ENCODE data around the gene MYL6. TPM values are rescaled to one million over a fixed set of nuclear protein-coding genes. Genes with fewer than 3 reads are reported as not detected.

Gene MYL6
- total and polyA plus RNA-seq, 2 donors (not counting 3 experiments of a cell fraction or from before 2014, with no cell fraction given) = 2,543 to 8,470 TPM

- TF ChIP-seq FOS (IDR thresholded peaks at IDR 0.05; ENCODE audit: borderline replicate concordance, insufficient read depth, low read length) = no peak
- peak; percentile 64 for TF ChIP-seq POLR2A (IDR thresholded peaks at IDR 0.05; ENCODE audit: low read depth, low read length)
- TF ChIP-seq MYC (IDR thresholded peaks at IDR 0.05; ENCODE audit: low read depth, low read length) = no peak
- peak; percentile 75 for TF ChIP-seq POLR2AphosphoS5 (IDR thresholded peaks at IDR 0.05; ENCODE audit: insufficient read depth, low read depth, low read length)
- no peak overlapping the region for H2AFZ ChIP-seq (ENCODE audit: low read depth, low read length)
- no peaks in the 10 kb centered on the region for H3K9me3 ChIP-seq (replicated peaks; ENCODE audit: control insufficient read depth, insufficient read depth, low read length)
- no peaks in the 10 kb centered on the region for H3K9me1 ChIP-seq (replicated peaks; ENCODE audit: control insufficient read depth, extremely low read depth, insufficient read depth, low read length)
- DNase-seq (ENCODE audit: low read depth, low spot score) (no peak), FAIRE-seq (no peak)
- no peak overlapping the region for H3K27ac ChIP-seq (ENCODE audit: insufficient read depth, low read depth, low read length)
- H3K36me3 ChIP-seq (ENCODE audit: control insufficient read depth in 2 of 2, extremely low read depth in 1 of 2, insufficient read depth in 2 of 2, low read length in 2 of 2) = peaks cover 21 to 43% of the 10 kb centered on the region in 2 experiments
- peaks cover 33% of the 10 kb centered on the region for H3K79me2 ChIP-seq (ENCODE audit: control insufficient read depth, insufficient read depth, low read length)
- no peak overlapping the region for H3K4me2 ChIP-seq (ENCODE audit: insufficient read depth, low read length)
- H3K27me3 ChIP-seq (ENCODE audit: control insufficient read depth in 2 of 2, insufficient read depth in 2 of 2, low read length in 2 of 2) = no peaks in the 10 kb centered on the region
- no peaks in the 10 kb centered on the region for H4K20me1 ChIP-seq (replicated peaks; ENCODE audit: control insufficient read depth, extremely low read depth, insufficient read depth, low read length)
- dilution Hi-C loops (cut with MboI; ENCODE audit: extremely low pct_ligation_motif_present, low sequenced_read_pairs) = no loop called here
- H3K4me1 ChIP-seq (ENCODE audit: control insufficient read depth, extremely low read depth, insufficient read depth, low read length) = peaks cover 17% of the 10 kb centered on the region
- intact Hi-C loops (cut with micrococcal nuclease) = no loop called here
- no peak overlapping the region for H3K4me3 ChIP-seq (replicated peaks in 1 of 3; ENCODE audit: insufficient read depth in 1 of 3, low read depth in 1 of 3, low read length in 3 of 3)
- H3K9ac ChIP-seq (replicated peaks; ENCODE audit: extremely low read depth, insufficient read depth, low read length) = no peak overlapping the region
- no TSS peak for BruUV-seq (replicated peaks)
- ChIA-PET POLR2A (interaction anchor here (0.6 to 3.9 kb wide), 12 partner anchors 9 to 425 kb away, joined by 3 to 23 read pairs (median 4); partner anchors contain the start of genes ESYT1, SMARCC2 and ZC3H10), CTCF (interaction anchor here (0.9 to 3.3 kb wide), 6 partner anchors 13 to 44 kb away, joined by 3 to 16 read pairs (median 10); partner anchors contain the start of genes ESYT1, SMARCC2 and ZC3H10)
Observed at GRCh38 chr12:56162468-56163290, 4.5 kb downstream of the MYL6 start.

- CTCF ChIA-PET = interaction anchor here (1.2 to 3.3 kb wide), 6 partner anchors 12 to 45 kb away, joined by 3 to 16 read pairs (median 10); partner anchors contain the start of genes ESYT1, SMARCC2 and ZC3H10
- peaks cover 17% of the 10 kb centered on the region for H3K4me1 ChIP-seq (ENCODE audit: control insufficient read depth, extremely low read depth, insufficient read depth, low read length)
- H4K20me1 ChIP-seq (replicated peaks; ENCODE audit: control insufficient read depth, extremely low read depth, insufficient read depth, low read length) = no peaks in the 10 kb centered on the region
- dilution Hi-C loops (cut with MboI; ENCODE audit: extremely low pct_ligation_motif_present, low sequenced_read_pairs) (no loop called here), intact Hi-C loops (cut with micrococcal nuclease) (no loop called here)
- no peak for FAIRE-seq
- DNase-seq (ENCODE audit: low read depth, low spot score) = no peak
- no peak overlapping the region for H3K4me3 ChIP-seq (replicated peaks in 1 of 3; ENCODE audit: insufficient read depth in 1 of 3, low read depth in 1 of 3, low read length in 3 of 3)
- H3K79me2 ChIP-seq (ENCODE audit: control insufficient read depth, insufficient read depth, low read length) = peaks cover 27% of the 10 kb centered on the region
- TF ChIP-seq POLR2A (IDR thresholded peaks at IDR 0.05; ENCODE audit: low read depth, low read length) (peak; percentile 82), CTCF (IDR thresholded peaks at IDR 0.05; ENCODE audit: extremely low read depth in 1 of 2, insufficient read depth in 1 of 2, low read depth in 1 of 2, low read length in 2 of 2) (no peak), POLR2AphosphoS5 (IDR thresholded peaks at IDR 0.05; ENCODE audit: insufficient read depth, low read depth, low read length) (peak; percentile 65), FOS (IDR thresholded peaks at IDR 0.05; ENCODE audit: borderline replicate concordance, insufficient read depth, low read length) (no peak), GATA2 (IDR thresholded peaks at IDR 0.05; ENCODE audit: insufficient read depth, insufficient read length, low read depth, low read length) (no peak)
- no peaks in the 10 kb centered on the region for H3K27me3 ChIP-seq (ENCODE audit: control insufficient read depth in 2 of 2, insufficient read depth in 2 of 2, low read length in 2 of 2)
- no TSS peak for BruUV-seq (replicated peaks)
- H2AFZ ChIP-seq (ENCODE audit: low read depth, low read length) = no peak overlapping the region
- H3K9ac ChIP-seq (replicated peaks; ENCODE audit: extremely low read depth, insufficient read depth, low read length) = no peak overlapping the region
- no peak overlapping the region for H3K27ac ChIP-seq (ENCODE audit: insufficient read depth, low read depth, low read length)
- H3K9me1 ChIP-seq (replicated peaks; ENCODE audit: control insufficient read depth, extremely low read depth, insufficient read depth, low read length) = no peaks in the 10 kb centered on the region
- H3K36me3 ChIP-seq (ENCODE audit: control insufficient read depth in 2 of 2, extremely low read depth in 1 of 2, insufficient read depth in 2 of 2, low read length in 2 of 2) = peaks cover 24 to 46% of the 10 kb centered on the region in 2 experiments
- H3K4me2 ChIP-seq (ENCODE audit: insufficient read depth, low read length) = no peak overlapping the region
- H3K9me3 ChIP-seq (replicated peaks; ENCODE audit: control insufficient read depth, insufficient read depth, low read length) = no peaks in the 10 kb centered on the region
- POLR2A ChIA-PET = interaction anchor here (0.8 to 3.9 kb wide), 8 partner anchors 8 to 46 kb away, joined by 3 to 23 read pairs (median 6); partner anchors contain the start of genes ESYT1, SMARCC2 and ZC3H10
Observed at GRCh38 chr12:56163533-56164344, 5.6 kb downstream of the MYL6 start.
